HG02884 (cell line): ENCODE data around the gene DNAJC15.
"Not testable (repeated sequence)": the region's sequence is repeated elsewhere in the genome, so short reads cannot be mapped to it uniquely, and the experiment has no call there.

Experiments used
- ATAC-seq: cut with Tn5 transposase; IDR thresholded peaks from one replicate; pipeline ENCODE4 v1.9.1; 2021; ENCODE audit warnings: mild to moderate bottlenecking, moderate library complexity; ENCODE audit not compliant: unreplicated experiment

Gene DNAJC15

DNA sequence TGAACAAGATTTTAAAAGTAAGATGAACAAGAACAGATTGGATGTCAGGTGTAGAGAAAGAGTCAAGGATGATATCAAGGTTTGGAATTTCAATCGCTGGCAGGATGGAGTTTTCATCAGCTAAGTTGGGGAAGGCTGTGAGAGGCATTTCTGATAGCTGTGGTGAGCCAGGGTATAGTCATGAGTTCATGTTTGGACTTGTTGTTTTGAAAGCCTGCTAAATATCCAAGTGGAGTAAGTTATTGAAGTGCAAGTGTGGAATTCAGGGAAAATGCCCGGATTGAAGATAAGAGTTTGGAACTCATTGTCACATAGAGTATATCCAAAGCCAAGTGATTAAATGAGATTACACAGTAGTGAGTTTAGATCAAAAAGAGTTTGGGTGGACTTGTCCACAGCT, 20.4 kb upstream of the DNAJC15 start:
- no peak for ATAC-seq

DNA sequence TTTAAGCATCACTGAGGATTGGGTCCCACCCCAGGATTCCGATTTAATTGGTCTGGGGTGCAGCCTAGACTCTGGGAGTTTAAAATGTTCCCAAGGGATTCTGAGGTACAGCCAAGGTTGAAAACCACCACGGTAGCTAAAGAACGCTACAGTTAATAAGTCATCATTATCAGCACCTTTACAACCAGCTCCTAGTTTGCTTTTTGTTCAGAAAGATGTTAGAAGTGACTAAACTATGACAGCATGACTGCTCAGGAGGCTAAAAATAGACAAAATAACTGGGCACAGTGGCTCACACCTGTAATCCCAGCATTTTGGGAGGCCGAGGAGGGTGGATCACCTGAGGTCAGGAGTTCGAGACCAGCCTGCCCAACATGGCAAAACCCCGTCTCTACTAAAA, 19.7 kb upstream of the DNAJC15 start:
- ATAC-seq: no peak

DNA sequence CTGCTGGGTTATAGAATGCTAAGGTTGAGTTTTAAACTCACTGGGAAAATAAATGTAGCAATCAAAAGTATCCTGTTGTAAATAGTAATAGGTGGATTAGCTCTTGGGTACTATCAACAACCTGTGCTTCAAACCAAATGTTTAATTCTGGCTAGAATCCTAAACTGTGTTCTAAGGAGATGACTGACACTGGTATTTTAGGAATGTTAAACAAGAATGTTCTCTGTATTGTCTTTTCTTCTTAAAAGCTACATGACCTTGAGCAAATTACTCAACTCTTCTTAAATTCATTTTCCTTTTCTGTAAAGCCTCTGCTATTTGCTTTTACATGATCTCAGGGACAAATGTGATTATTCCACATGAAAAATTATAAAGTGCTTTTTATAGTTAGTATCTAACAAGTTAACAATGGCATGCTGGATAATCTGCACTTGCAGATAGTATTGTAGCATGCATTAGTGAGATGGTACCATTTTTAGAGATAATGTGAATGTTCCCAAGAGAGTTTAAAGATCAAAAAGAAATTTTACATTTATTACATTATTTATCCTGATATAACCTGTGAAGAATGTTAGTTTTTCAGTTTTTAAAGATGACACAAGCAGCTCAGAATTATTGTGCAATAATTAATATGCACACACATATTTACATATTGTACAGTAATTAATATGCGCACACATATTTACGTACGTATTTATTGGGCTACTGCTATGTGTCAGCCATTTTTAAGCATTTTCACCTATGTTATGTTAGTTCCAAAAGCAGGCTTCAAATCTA, 17.7 kb upstream of the DNAJC15 start:
- no peak for ATAC-seq

DNA sequence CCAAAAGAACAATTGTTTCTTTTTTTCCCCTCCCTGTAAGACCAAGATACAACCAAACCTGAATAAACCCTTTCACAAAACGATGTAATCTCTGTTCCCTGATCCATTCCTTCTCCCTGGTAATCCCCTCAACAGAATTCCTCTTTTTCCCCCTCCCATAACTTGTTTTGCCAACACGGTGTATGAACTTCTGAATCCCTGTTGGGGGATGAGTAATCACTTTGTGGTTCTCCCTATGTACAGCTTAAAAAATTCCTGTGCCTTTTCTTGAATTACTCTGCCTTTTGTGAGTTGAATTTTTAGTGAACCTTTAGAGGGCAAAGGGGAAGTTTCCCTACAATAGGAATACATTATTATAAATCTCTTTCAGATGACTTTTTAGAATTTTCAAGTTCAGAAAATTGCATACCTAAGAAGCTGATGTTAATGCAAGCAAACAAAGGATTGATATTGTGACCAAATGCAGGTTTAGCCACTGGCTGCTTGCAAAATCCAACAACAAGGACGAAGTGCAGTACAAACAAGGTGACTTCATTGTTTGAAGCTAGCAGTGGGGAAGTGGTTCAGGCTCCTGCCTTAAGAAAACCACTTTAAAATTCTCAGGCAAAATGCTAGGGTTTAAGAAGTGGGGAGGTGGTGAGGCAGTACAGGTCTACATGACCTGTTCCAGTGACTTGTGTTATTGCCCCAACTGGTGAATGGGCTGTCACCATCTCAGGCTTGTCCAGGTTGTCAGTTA, 16.3 kb upstream of the DNAJC15 start:
- ATAC-seq: no peak

DNA sequence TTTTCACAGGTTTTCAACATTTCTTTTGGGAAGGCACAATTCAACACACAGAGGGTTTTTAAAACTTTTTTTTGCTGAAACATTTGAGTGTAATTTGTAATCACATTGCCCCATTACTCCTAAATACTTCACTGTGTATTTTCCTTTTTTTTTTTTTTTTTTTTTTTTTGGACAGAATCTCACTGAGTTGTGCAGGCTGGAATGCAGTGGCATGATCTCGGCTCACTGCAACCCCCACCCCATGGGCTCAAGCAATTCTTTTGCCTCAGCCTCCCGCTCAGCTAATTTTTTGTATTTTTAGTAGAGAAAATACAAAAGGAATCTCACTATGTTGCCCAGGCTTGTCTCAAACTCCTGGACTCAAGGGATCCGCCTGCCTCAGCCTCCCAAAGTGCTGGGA, 14.8 kb upstream of the DNAJC15 start:
- ATAC-seq: no peak

DNA sequence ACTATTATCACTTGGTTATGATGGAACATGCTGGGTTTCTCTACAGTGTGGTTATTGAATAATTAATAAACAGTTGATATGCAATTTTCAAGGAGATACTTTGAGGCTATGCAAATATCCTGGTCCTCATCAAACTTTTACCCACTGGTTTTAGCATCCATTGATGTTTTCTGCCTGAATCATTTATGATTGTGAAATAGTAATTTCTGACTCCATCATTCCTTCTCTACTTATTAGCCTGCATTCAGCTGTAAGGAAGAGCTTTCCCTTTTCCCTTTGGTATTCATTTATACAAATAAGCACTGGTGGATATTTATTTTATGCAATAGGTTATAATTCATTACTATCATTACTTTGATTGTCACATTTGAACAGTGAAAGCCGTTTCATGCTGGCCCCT, 13.9 kb upstream of the DNAJC15 start:
- ATAC-seq: no peak

DNA sequence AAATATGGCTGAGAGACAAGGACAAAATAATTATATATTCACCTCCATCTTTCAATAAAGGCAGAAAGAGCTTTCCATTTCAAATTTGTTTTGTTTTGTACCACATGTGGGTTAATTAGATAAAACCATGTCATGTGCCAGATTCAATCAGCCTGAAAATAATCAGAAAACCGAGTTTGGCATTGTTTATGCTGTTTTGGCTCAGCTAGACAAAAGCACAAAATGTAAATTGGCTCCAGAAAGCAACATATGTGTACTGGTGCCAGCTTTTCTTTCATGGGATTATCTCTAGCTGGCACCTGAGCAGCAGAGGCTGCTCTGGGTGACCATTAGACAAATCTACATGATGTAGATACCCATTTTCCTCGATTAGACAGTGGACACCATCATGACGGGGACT, 9.2 kb upstream of the DNAJC15 start:
- ATAC-seq: no peak

DNA sequence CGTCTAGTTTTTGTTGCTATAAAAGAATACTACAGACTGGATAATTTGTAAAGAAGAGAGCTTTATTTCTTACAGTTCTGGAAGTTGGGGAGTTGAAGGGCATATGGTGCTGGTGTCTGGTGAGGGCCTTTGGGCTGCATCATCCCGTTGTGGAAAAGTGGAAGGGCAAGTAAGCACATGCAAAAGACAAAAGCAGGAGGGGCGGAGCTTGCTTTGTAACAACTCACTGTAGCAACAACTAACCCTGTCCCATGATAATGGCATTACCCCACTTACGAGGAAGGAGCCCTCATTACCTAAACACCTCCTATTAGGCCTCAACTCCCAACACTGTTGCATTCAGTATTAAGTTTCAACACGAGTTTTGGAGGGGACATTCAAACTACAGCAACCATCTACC, 7.2 kb upstream of the DNAJC15 start:
- no peak for ATAC-seq

DNA sequence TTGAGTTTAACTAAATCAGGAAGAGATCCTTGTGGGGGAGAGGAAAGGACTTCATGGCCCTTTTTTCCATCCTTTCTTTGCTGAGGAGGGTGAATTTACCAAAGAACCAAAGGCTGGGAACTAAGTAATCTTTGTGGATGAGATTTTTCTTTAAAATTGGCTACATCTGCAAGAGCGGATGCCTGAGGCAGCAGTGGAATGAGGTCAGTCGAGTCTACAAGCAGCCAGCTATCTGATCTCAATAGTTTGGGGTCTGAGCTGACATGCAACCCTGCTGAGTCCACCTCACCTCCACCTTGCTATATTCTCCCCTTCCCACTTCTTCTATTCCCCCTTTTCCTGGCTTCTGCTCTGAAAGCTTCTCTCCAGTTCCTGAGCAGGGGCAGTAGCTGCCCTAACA, 3.6 kb upstream of the DNAJC15 start:
- no peak for ATAC-seq

DNA sequence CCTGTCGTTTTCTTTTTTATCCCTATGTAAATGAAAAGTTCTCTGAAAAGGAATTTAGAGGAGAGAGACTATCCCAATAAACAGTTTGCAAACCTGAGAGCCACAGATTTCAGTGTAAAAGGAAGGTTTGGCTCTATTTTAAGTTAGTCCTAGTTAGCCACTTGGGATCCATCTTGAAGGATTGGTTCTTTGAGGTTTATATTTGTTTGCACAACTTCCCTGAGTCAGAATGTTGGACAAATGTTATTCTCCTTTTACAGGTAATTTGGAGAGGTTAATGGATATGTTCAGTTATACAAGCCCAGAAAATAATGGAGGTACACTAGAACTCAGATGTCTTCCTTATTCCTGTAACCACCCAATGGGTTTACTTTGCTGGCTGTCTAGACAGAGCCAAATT, 2.6 kb upstream of the DNAJC15 start:
- ATAC-seq: no peak

DNA sequence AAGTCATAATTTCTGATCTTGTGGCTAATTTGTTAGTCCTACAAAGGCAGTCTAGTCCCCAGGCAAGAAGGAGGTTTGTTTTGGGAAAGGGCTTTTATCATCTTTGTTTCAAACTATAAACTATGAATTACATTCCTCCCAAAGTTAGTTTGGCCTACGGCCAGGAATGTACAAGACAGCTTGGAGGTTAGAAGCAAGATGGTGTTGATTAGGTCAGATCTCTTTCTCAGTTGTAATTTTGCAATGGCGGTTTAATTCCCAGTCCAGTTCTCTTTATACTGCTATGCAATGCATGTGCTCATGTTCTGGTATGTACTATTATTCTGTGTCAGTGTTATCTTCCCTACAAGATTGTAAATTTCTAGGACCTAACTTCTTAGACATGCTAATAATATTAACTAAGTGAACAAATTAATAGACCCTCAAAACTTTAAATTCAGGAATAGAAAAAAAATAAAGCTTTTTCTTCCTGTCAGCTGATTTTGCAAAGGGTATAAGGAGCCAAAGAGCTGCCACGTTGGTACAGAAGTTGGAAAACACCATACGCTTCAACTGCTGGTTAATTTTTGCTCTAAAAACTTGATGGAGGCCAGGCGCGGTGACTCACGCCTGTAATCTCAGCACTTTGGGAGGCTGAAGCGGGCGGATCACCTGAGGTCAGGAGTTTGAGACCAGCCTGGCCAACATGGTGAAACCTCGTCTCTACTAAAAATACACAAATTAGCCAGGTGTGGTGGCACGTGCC, 1.3 kb upstream of the DNAJC15 start:
- ATAC-seq: no peak

DNA sequence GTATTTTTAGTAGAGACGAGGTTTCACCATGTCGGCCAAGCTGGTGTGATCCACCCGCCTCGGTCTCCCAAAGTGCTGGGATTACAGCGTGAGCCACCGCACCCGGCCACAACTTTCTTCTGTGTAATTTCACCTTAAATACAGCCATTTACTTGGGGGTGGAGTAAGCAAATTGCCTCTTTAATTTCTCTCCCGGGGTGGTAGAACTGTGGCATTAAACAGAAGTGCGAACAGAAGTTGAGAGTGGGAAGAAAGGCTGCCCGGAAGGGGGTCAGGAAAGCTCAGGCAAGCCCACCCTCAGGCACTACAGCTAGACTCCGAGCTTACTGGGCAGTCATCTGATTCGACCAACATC, 475 bp upstream of the DNAJC15 start:
- ATAC-seq: no peak

DNA sequence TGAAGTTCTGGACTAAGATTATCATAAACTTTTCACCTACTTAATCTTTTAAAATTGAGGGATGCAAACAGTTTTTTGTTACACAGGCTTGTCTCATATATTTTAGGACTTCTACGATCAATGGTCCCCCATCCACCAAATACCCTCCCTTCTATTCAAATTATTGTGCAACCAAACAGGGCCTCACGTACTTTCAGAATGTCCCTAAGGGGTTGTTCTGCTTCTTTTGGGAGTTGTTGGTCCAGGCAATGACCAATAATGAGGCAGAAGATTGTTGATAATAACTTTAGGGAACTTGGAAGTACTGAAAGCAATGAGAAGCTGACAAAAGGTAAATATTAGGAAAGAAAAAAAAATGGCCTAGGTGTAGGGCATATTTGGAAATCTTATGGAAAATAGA, 2.9 kb downstream of the DNAJC15 start:
- no peak for ATAC-seq

DNA sequence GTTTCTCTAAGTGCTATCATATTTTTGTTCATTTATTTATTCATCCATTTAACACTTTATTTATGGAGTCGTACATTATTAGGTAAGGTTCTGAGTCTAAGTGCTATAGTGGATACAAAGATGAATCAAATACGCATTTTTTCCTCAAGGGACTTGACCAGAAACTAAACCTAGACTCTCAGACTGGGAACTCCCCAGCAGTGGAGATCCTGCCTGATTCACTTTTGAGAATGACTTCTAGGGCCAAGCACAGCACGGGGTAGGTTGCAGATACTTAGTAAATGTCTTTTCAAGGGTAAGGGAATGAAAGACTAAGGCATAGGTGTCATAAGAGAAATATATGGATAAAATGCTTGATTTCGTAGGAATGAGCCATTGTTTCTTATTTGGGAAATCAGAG, 7.2 kb downstream of the DNAJC15 start:
- no peak for ATAC-seq

DNA sequence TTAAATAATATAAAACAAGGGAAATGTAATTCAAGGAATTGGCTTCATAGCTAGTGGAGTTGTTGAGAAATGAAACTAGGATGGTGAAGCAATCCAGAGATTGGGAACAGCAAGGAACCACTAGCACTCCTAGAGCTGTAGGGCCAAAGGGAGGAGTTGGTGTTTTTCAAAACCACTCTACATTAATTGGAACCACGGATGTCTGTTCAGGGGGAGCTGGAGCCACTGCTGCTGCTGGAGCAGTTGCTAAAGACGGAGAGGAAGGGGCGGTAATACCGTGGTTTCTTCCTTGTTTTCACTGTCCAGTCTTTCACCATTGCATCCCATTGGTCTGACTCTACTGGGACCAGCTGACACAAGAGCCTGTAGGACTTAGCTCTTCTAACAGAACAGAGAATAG, 8.5 kb downstream of the DNAJC15 start:
- ATAC-seq: no peak

DNA sequence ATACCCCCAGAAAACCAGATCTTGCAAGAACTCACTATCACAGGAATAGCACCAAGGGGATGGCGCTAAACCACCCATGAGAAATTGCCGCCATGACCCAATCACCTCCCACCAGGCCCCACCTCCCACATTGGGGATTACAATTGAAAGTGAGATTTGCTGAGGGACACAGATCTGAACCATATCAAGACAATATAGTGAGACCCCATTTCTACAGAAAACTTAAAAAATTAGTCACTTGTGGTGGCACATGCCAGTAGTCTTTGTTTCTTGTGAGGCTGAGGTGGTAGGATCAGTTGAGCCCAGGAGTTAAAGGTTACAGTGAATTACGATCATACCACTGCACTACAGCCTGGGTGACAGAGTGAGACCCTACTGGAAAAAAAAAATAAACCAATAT, 9.7 kb downstream of the DNAJC15 start:
- ATAC-seq: no peak

DNA sequence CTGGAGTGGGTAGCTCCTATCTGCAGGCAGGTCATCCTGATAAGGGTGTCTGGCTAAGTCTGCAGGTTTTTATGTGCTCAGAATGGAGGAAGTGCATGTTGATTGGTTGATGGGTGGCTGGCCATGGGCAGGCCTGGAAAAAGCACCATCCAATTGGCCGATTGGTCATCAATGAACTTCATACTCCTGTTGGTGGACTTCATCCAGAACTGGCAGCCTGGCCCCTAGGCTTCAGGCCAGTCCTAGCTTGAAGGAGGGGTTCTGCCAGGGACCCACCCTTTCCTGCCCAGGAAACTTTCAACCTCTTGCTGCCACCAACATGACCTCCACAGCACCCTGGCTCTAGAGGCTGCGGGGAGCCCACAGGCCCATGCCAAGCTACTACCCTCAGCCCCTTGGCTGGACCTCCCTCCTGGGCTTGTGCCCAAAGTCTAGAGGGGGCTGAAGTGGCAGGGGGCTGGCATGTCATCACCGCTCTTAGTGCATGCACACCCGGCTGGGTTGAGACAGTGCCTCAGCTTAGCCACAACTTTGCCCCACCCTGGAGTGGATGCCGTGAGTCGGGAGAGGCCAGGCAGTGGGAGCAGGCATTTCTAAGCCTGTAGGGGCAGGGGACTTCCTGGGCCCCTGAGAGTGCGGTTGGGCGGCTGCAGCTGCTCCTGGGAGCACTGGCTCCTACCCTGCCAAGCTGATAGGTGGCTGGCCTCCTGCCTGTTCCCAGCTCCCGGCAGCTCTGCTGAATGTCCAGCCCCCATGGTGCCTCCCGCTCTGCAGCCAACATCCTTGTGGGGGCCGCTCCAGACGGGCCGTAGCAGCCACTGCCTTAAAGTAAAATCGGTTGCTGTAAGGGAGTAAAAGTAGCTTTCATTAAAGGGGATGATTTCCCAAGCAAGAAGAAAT, 13.2 kb downstream of the DNAJC15 start:
- ATAC-seq: no peak

DNA sequence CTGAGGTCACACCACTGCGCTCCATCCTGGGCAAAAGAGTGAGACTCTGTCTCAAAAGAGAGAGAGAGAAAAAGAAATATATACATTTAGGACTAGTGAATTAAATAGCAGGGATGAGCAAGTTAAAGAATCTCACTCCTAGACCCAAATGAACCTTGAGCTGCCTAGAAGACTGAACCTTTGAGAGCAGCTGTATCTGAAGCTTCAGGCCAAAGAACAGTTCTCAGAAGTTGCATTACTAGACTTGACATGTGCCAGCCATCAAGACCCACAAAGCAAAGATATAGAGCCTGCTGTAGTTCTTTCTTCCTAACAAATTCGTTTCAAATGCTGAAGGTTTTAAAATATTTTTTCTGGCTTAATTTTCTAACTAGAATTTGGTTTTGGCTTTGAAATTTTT, 16.6 kb downstream of the DNAJC15 start:
- ATAC-seq: no peak

DNA sequence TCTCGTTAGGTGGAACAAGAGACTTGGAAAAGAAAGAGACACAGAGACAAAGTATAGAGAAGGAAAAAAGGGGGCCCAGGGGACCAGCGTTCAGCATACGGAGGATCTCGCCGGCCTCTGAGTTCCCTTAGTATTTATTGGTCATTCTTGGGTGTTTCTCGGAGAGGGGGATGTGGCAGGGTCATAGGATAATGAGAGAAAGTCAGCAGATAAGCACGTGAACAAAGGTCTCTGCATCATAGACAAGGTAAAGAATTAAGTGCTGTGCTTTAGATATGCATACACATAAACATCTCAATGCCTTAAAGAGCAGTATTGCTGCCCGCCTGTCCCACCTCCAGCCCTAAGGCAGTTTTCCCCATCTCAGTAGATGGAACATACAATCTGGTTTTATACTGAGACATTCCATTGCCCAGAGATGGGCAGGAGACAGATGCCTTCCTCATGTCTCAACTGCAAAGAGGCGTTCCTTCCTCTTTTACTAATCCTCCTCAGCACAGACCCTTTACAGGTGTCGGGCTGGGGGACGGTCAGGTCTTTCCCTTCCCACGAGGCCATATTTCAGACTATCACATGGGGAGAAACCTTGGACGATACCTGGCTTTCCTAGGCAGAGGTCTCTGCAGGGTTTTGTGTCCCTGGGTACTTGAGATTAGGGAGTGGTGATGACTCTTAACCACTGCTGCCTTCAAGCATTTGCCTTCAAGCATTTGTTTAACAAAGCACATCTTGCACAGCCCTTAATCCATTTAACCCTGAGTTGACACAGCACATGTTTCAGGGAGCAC, 17.4 kb downstream of the DNAJC15 start:
- ATAC-seq: not testable (repeated sequence)

DNA sequence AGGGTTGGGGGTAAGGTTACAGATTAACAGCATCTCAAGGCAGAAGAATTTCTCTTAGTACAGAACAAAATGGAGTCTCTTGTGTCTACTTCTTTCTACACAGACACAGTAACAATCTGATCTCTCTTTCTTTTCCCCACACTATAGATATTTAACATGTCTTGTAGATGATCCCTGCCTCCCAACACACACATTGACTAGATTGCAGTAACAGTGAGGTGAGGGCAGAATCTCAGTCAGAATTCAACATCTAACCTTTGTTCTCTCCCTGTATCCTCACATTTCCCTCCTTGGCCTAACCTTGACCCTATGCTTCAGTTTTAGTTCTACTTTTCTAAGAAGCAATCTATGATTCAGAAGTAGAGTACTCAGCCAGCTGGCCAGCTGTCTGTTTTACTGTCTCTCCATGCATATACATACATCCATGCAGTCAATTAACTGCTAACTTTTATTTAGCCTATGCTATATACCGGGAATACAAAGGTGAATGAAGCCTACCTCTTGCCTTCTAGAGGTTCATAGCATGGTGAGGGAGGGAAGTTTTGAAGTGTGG, 18.1 kb downstream of the DNAJC15 start:
- ATAC-seq: peak; percentile 67
